HepG2 (cell line): ENCODE data around the gene ZFP69B. TPM values are rescaled to one million over a fixed set of nuclear protein-coding genes. Genes with fewer than 3 reads are reported as not detected.

Experiments used
- ATF6 ChIP-seq: sonication (generic); formaldehyde crosslinking; conservative IDR thresholded peaks from 2 replicates; pipeline ENCODE4 v1.4.0; 2020; ENCODE audit warnings: missing genetic modification reagents
- BRD4 ChIP-seq: sonication (generic); formaldehyde crosslinking; IDR thresholded peaks from 2 replicates; pipeline ENCODE4 v1.4.0; 2020; ENCODE audit warnings: missing genetic modification reagents
- CBX5 ChIP-seq: sonication (generic); formaldehyde crosslinking; IDR thresholded peaks from 2 replicates; pipeline ENCODE4 v1.4.0; 2020; ENCODE audit warnings: missing genetic modification reagents, borderline replicate concordance
- DDIT3 ChIP-seq: sonication (generic); formaldehyde crosslinking; IDR thresholded peaks from 2 replicates; pipeline ENCODE4 v1.4.0; 2020; ENCODE audit warnings: mild to moderate bottlenecking, missing genetic modification reagents
- HOXA7 ChIP-seq: sonication (generic); formaldehyde crosslinking; IDR thresholded peaks from 2 replicates; pipeline ENCODE4 v1.8.1; 2022; ENCODE audit warnings: mild to moderate bottlenecking, missing genetic modification reagents, moderate library complexity
- IRF1 ChIP-seq: sonication (generic); formaldehyde crosslinking; IDR thresholded peaks from 2 replicates; pipeline ENCODE4 v1.4.0; 2020; ENCODE audit warnings: low read depth, mild to moderate bottlenecking, missing genetic modification reagents
- IRF9 ChIP-seq: sonication (generic); formaldehyde crosslinking; IDR thresholded peaks from 2 replicates; pipeline ENCODE4 v1.8.0; 2022; ENCODE audit warnings: missing genetic modification reagents, mild to moderate bottlenecking, borderline replicate concordance
- KAT8 ChIP-seq: IDR thresholded peaks from 2 replicates; pipeline ENCODE4 v1.6.1; 2016; ENCODE audit warnings: missing genetic modification reagents, missing compliant biosample characterization
- MAFK ChIP-seq, 2 experiments: IDR thresholded peaks in 1 of 2; conservative IDR thresholded peaks in 1 of 2; 2 replicates each; pipeline ENCODE4 v1.6.1; 2011; ENCODE audit warnings: improper control_type of control experiment in 2 of 2, low read length in 2 of 2
- NFYB ChIP-seq: sonication (generic); formaldehyde crosslinking; IDR thresholded peaks from 2 replicates; pipeline ENCODE4 v1.4.0; 2020; ENCODE audit warnings: missing genetic modification reagents
- RAD51 ChIP-seq: fragments of 450-650 bp; IDR thresholded peaks from 2 replicates; pipeline ENCODE4 v1.6.1; 2016; ENCODE audit warnings: borderline replicate concordance
- SOX13 ChIP-seq, 3 experiments: fragments of 450-650 bp in 1 of 3; sonication (generic) in 1 of 3; formaldehyde crosslinking in 1 of 3; IDR thresholded peaks in 2 of 3; conservative IDR thresholded peaks in 1 of 3; 2 replicates each; pipeline versions ENCODE4 v1.5.0 to v1.6.1; 2016 to 2020; ENCODE audit warnings: antibody characterized with exemption in 1 of 3, mild to moderate bottlenecking in 1 of 3, missing compliant biosample characterization in 1 of 3, missing genetic modification reagents in 1 of 3, moderate library complexity in 1 of 3
- SRSF1 ChIP-seq: fragments of 200-400 bp; formaldehyde crosslinking; optimal IDR thresholded peaks from 2 replicates; pipeline ENCODE3; 2017; ENCODE audit warnings: mild to moderate bottlenecking, low read depth, low read length, moderate library complexity
- TFDP2 ChIP-seq: sonication (generic); formaldehyde crosslinking; IDR thresholded peaks from 2 replicates; pipeline ENCODE4 v1.4.0; 2020; ENCODE audit warnings: missing genetic modification reagents
- ZBTB39 ChIP-seq: sonication (generic); formaldehyde crosslinking; IDR thresholded peaks from 2 replicates; pipeline ENCODE4 v1.5.0; 2020; ENCODE audit warnings: missing genetic modification reagents
- ZBTB7B ChIP-seq: sonication (generic); formaldehyde crosslinking; IDR thresholded peaks from 2 replicates; pipeline ENCODE4 v1.4.0; 2020; ENCODE audit warnings: missing genetic modification reagents
- ZFX ChIP-seq: sonication (generic); formaldehyde crosslinking; IDR thresholded peaks from 2 replicates; pipeline ENCODE4 v1.4.0; 2020; ENCODE audit warnings: mild to moderate bottlenecking, low read depth, missing genetic modification reagents, moderate library complexity
- ZNF446 ChIP-seq: sonication (generic); formaldehyde crosslinking; IDR thresholded peaks from 2 replicates; pipeline ENCODE4 v1.5.0; 2020; ENCODE audit warnings: mild to moderate bottlenecking, missing genetic modification reagents
- ZNF773 ChIP-seq: sonication (generic); formaldehyde crosslinking; IDR thresholded peaks from 2 replicates; pipeline ENCODE4 v1.4.0; 2020; ENCODE audit warnings: missing genetic modification reagents, borderline replicate concordance
- polyA plus RNA-seq, 8 experiments: library from polyadenylated mRNA; depleted of rRNA in 3 of 8; stranded (reverse) in 7 of 8; unstranded in 1 of 8; fragments of >200 nt; fragmentation: Illumina TruSeq in 4 of 8; extraction: Trizol in 4 of 8; gene quantifications; 2 replicates each; pipeline versions ENCODE4 v1.2.1 to v1.2.3, GENCODE V29; 2011 to 2016; ENCODE audit warnings: low read depth in 4 of 8, missing spikeins in 1 of 8, mixed read lengths in 1 of 8; ENCODE audit not compliant: insufficient read depth in 1 of 8
- total RNA-seq, 5 experiments: library from RNA; depleted of rRNA; stranded (reverse); fragments of >200 nt; fragmentation: Illumina TruSeq; extraction: Trizol; gene quantifications; 2 replicates each; pipeline ENCODE4 v1.2.3, GENCODE V29; 2016; ENCODE audit warnings: low read depth in 1 of 5

The ZFP69B gene
- total and polyA plus RNA-seq, 2 of the 13 experiments (the other 11 are each of a cell fraction or from before 2014, with no cell fraction given): 4.6 to 7.7 TPM

- TF ChIP-seq ATF6 (CRISPR knock-in tag) (no peak), ZBTB39 (CRISPR knock-in tag) (no peak), HOXA7 (CRISPR knock-in tag) (no peak), SOX13 (IDR thresholded peaks at IDR 0.05) (no peak), SOX13 (CRISPR knock-in tag; conservative IDR thresholded peaks at IDR 0.05 in 1 of 2, IDR thresholded peaks at IDR 0.05 in 1 of 2) (no peak), TFDP2 (CRISPR knock-in tag) (peak; percentile 59), ZNF773 (no peak), IRF1 (CRISPR knock-in tag) (no peak), NFYB (CRISPR knock-in tag) (no peak), RAD51 (no peak), CBX5 (no peak), BRD4 (CRISPR knock-in tag) (peak; percentile 65; the same call in 1 of the 2 replicates), ZNF446 (peak; percentile 78; the same call in 1 of the 2 replicates), KAT8 (CRISPR knock-in tag) (peak; percentile 77), ZFX (CRISPR knock-in tag) (peak; percentile 84), SRSF1 (no peak), DDIT3 (CRISPR knock-in tag) (no peak), IRF9 (CRISPR knock-in tag) (no peak), MAFK (conservative IDR thresholded peaks at IDR 0.05 in 1 of 2, IDR thresholded peaks at IDR 0.05 in 1 of 2; ENCODE audit: low read length in 2 of 2) (no peak), ZBTB7B (peak; percentile 63; the same call in 1 of the 2 replicates)
These were observed 26.8 kb downstream of the ZFP69B start, which contains the start of gene ZFP69 (continued) for GRCh38 chr1:40476924-40477677.
